Spleen (tissue), 11 donors: Measurements from ENCODE around the gene SELENOF. TPM values are rescaled to one million over a fixed set of nuclear protein-coding genes. Genes with fewer than 3 reads are reported as not detected.

Experiments used
- DNase-seq: peaks from one replicate; pipeline ENCODE4 v3.0.0-alpha.2; 2020
- H3K27ac ChIP-seq, 8 donors: fragments of 200-600 bp; sonication (generic) in 7 of 8; 1 replicate in 4 of 8; 2 replicates in 4 of 8; pipeline versions ENCODE4 v1.5.0 to v1.8.0; 2016 to 2021; ENCODE audit warnings: inconsistent platforms in 4 of 8, mild to moderate bottlenecking in 4 of 8, moderate library complexity in 1 of 8
- H3K27me3 ChIP-seq, 7 donors: fragments of 200-600 bp; sonication (generic) in 6 of 7; replicated peaks in 1 of 7; 1 replicate in 4 of 7; 2 replicates in 3 of 7; pipeline versions ENCODE4 v1.5.0 to v1.8.0; 2016 to 2021; ENCODE audit warnings: inconsistent platforms in 3 of 7, mild to moderate bottlenecking in 1 of 7
- H3K36me3 ChIP-seq, 6 donors: fragments of 200-600 bp; sonication (generic) in 5 of 6; 1 replicate in 4 of 6; 2 replicates in 2 of 6; pipeline versions ENCODE4 v1.5.0 to v1.8.0; 2016 to 2021; ENCODE audit warnings: inconsistent platforms in 2 of 6
- H3K4me1 ChIP-seq, 6 donors: fragments of 200-600 bp; sonication (generic) in 5 of 6; 1 replicate in 3 of 6; 2 replicates in 3 of 6; pipeline versions ENCODE4 v1.5.0 to v1.8.0; 2016 to 2021; ENCODE audit warnings: inconsistent platforms in 3 of 6
- H3K4me3 ChIP-seq, 8 donors: fragments of 200-600 bp; sonication (generic) in 7 of 8; 1 replicate in 4 of 8; 2 replicates in 4 of 8; pipeline versions ENCODE4 v1.5.0 to v1.8.0; 2016 to 2021; ENCODE audit warnings: inconsistent platforms in 4 of 8, mild to moderate bottlenecking in 4 of 8, moderate library complexity in 2 of 8
- H3K9me3 ChIP-seq, 8 donors: fragments of 200-600 bp; sonication (generic) in 7 of 8; 1 replicate in 4 of 8; 2 replicates in 4 of 8; pipeline versions ENCODE4 v1.5.0 to v1.8.0; 2016 to 2021; ENCODE audit warnings: inconsistent platforms in 4 of 8
- POLR2A ChIP-seq, 3 donors: fragments of 450-650 bp; IDR thresholded peaks; one replicate each; pipeline ENCODE4 v1.5.1; 2017; ENCODE audit warnings: antibody characterized with exemption in 3 of 3, mild to moderate bottlenecking in 1 of 3
- POLR2AphosphoS5 ChIP-seq, 3 donors: sonication (generic); formaldehyde crosslinking; IDR thresholded peaks; one replicate each; pipeline ENCODE4 v1.5.1; 2017; ENCODE audit warnings: antibody characterized with exemption in 3 of 3
- WGBS, 5 donors: extraction: QIAGEN DNeasy Blood & Tissue Kit in 3 of 5; methylation state at CpG; one replicate each; pipeline versions ENCODE4 v1.1.5 to v1.1.7; 2013 to 2018; 5-methylcytosine and 5-hydroxymethylcytosine counted together
- intact Hi-C: fragments of 100-400 bp; cut with DNase I; formaldehyde crosslinking; loops from one replicate; pipeline ENCODE4 v1.15.0; 2023; ENCODE audit warnings: low total_unique reads
- polyA plus RNA-seq, 3 donors: library from polyadenylated mRNA; stranded (reverse); fragments of 200-250 nt; gene quantifications; one replicate each; pipeline ENCODE4 v1.2.1, GENCODE V29; 2013
- total RNA-seq, 7 donors: library from RNA; depleted of rRNA in 3 of 7; stranded (reverse); fragments of >200 nt in 3 of 7; fragmentation: NEBNext Ultra II Directional in 4 of 7; extraction: Animal tissue kit (Norgen Biotek cat#: 25700) in 4 of 7; gene quantifications; one replicate each; pipeline versions ENCODE4 v1.1.0 to v1.2.1, GENCODE V29; 2016 to 2021
- TF ChIP-seq, protein P1 (sequence below), 11 experiments: fragments of 200-600 bp in 7 of 11; fragments of 450-650 bp in 4 of 11; sonication (generic) in 4 of 11; IDR thresholded peaks in 8 of 11; conservative IDR thresholded peaks in 3 of 11; 1 replicate in 7 of 11; 2 replicates in 4 of 11; pipeline versions ENCODE4 v1.4.0 to v1.8.0; 2016 to 2021; ENCODE audit warnings: antibody characterized with exemption in 11 of 11, inconsistent platforms in 4 of 11, mild to moderate bottlenecking in 1 of 11
- donor health status: healthy with polysubstance abuse.
- donor health status: DM: no; HTN: no; CAD: no; lungs with moderate emphysema.
- donor health status: DM: no; HTN: no; CAD: no.
- donor health status: Bipolar disorder and iron deficiency.
- donor health status: healthy.
- donor health status: DM: no; HTN: no; CAD: no.
- donor health status: DM: yes; HTN: yes; CAD: no.

SELENOF gene
- total and polyA plus RNA-seq, 10 donors: 106 to 197 (median 173) TPM

GRCh38 chr1:86860020-86860419 lies 53.9 kb downstream of the SELENOF start:
- intact Hi-C loops: no loop called here
- TF ChIP-seq, protein P1, sequence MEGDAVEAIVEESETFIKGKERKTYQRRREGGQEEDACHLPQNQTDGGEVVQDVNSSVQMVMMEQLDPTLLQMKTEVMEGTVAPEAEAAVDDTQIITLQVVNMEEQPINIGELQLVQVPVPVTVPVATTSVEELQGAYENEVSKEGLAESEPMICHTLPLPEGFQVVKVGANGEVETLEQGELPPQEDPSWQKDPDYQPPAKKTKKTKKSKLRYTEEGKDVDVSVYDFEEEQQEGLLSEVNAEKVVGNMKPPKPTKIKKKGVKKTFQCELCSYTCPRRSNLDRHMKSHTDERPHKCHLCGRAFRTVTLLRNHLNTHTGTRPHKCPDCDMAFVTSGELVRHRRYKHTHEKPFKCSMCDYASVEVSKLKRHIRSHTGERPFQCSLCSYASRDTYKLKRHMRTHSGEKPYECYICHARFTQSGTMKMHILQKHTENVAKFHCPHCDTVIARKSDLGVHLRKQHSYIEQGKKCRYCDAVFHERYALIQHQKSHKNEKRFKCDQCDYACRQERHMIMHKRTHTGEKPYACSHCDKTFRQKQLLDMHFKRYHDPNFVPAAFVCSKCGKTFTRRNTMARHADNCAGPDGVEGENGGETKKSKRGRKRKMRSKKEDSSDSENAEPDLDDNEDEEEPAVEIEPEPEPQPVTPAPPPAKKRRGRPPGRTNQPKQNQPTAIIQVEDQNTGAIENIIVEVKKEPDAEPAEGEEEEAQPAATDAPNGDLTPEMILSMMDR (IDR thresholded peaks at IDR 0.05 in 8 of 11, conservative IDR thresholded peaks at IDR 0.05 in 3 of 11): no peak
- TF ChIP-seq POLR2AphosphoS5 (IDR thresholded peaks at IDR 0.05): no peak
- no peak for TF ChIP-seq POLR2A (IDR thresholded peaks at IDR 0.05)
- H3K4me1 ChIP-seq: peaks cover 0 to under 1% (median 0%) of the 10 kb centered on the region in 6 donors

DNA sequence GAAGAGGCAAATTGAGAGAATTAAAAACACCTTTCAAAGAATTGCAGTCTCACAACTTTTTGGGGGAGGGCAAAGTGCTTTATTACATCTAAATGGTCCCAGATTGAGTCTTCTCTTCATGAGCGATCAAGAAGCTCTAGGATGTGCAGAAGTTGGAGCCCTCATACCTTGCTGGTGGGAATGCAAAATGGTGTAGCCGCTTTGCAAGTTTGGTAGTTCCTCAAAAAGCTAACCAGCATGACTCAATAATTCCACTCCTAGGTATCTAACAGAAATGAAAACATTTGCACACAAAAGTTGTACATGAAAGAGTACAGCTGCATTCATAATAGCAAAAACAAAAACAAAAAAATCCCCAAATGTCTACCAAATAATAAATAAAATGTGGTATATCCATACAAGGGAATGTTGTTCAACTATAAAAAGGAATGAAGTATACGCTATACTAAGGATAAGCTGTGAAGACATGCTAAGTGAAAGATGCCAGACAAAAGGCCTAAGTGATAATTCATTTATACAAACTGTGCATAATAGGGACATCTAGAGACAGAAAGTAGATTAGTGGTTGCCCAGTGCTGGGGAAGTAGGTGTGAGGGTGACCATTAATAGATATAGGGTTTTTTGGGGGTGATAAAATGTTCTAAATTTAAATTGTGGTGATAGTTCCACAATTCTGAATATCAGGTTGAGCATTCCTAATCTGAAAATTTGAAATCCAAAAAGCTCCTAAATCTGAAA lies 55.2 kb downstream of the SELENOF start:
- Histone ChIP-seq H3K4me3 (no peak overlapping the region), H3K27ac (no peak overlapping the region), H3K4me1 (no peaks in the 10 kb centered on the region), H3K36me3 (peaks cover 0 to 21% (median 11%) of the 10 kb centered on the region in 6 donors), H3K9me3 (no peaks in the 10 kb centered on the region), H3K27me3 (no peaks in the 10 kb centered on the region)
- intact Hi-C loops: no loop called here
- DNase-seq: no peak
- TF ChIP-seq, protein P1 (IDR thresholded peaks at IDR 0.05 in 8 of 11, conservative IDR thresholded peaks at IDR 0.05 in 3 of 11): no peak
- TF ChIP-seq POLR2A (IDR thresholded peaks at IDR 0.05) (no peak), POLR2AphosphoS5 (IDR thresholded peaks at IDR 0.05) (no peak)
- WGBS, 5 donors: 84 to 94% (median 87%) methylated on average over 3 of the region's 3 CpGs

More at GRCh38 chr1:86860020-86860419, 53.9 kb downstream of the SELENOF start:
- H3K4me3 ChIP-seq: no peak overlapping the region
- WGBS, 5 donors: 95 to 98% (median 96%) methylated on average over 2 of the region's 2 CpGs
- no peaks in the 10 kb centered on the region for H3K9me3 ChIP-seq
- H3K36me3 ChIP-seq: peaks cover 0 to 27% (median 11%) of the 10 kb centered on the region in 6 donors
- H3K27me3 ChIP-seq: no peaks in the 10 kb centered on the region
- DNase-seq: no peak
- H3K27ac ChIP-seq: no peak overlapping the region

DNA sequence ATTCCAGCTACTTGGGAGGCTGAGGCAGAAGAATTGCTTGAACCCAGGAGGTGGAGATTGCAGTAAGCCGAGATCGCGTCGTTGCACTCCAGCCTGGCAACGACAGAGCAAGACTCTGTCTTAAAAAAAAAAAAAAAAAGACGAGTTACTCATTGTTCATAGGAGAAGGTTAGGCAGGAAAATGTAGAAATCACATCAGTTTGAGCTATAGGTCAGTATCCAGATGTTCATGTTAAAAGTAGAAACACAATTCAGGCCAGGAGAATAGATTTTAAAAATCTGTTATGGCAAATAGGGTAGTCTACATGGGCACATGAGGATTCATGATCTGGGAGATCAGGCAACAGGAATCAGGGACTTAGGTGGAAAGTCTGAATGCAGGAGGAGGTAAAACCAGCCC lies 57.7 kb downstream of the SELENOF start:
- Histone ChIP-seq H3K4me3 (no peak overlapping the region), H3K27me3 (no peaks in the 10 kb centered on the region), H3K4me1 (peaks cover 0 to 9% (median 2%) of the 10 kb centered on the region in 6 donors), H3K9me3 (no peaks in the 10 kb centered on the region), H3K36me3 (no peaks in the 10 kb centered on the region), H3K27ac (no peak overlapping the region)
- DNase-seq: no peak
- intact Hi-C loops: no loop called here
- TF ChIP-seq, protein P1 (IDR thresholded peaks at IDR 0.05 in 8 of 11, conservative IDR thresholded peaks at IDR 0.05 in 3 of 11): no peak
- TF ChIP-seq POLR2A (IDR thresholded peaks at IDR 0.05): no peak
- WGBS, 5 donors: 92 to 97% (median 93%) methylated on average over 6 of the region's 6 CpGs

DNA sequence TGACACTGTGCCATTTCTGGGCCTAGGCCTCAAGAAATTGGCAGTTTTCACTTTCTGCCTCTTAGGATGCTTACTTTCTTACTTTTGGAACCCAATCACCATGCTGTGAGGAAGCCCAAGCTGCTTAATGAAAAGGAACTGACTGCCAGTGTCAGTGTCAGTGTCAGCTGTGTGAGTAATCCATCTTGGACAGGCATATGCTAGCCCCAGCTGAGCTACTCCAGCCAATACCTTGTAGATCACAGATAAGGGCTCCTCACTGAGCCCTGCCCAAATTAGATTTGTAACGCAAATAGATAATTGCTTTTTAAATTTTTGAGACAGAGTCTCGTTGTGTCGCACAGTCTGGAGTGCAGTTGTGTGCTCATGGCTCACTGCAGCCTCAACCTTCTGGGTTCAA lies 59.6 kb downstream of the SELENOF start:
- 95 to 98% (median 97%) methylated on average over 3 of the region's 3 CpGs for WGBS, 5 donors
- H3K9me3 ChIP-seq: no peaks in the 10 kb centered on the region
- TF ChIP-seq, protein P1 (IDR thresholded peaks at IDR 0.05 in 8 of 11, conservative IDR thresholded peaks at IDR 0.05 in 3 of 11): no peak
- TF ChIP-seq POLR2AphosphoS5 (IDR thresholded peaks at IDR 0.05) (no peak), POLR2A (IDR thresholded peaks at IDR 0.05) (no peak)
- no peaks in the 10 kb centered on the region for H3K36me3 ChIP-seq
- intact Hi-C loops: no loop called here
- H3K4me1 ChIP-seq: peaks cover 0 to 9% (median 2%) of the 10 kb centered on the region in 6 donors
- no peak overlapping the region for H3K4me3 ChIP-seq
- no peak overlapping the region for H3K27ac ChIP-seq
- H3K27me3 ChIP-seq: no peaks in the 10 kb centered on the region
- DNase-seq: no peak
